Liver (tissue), 9 donors: Measurements from ENCODE around the gene DOCK9. TPM values are rescaled to one million over a fixed set of nuclear protein-coding genes. Genes with fewer than 3 reads are reported as not detected.

Experiments
- DNase-seq: peaks from one replicate; pipeline ENCODE4 v3.0.0-alpha.2; 2017; ENCODE audit warnings: low spot score
- H3K27ac ChIP-seq, 2 donors: one replicate each; pipeline ENCODE4 v1.7.0; 2013; ENCODE audit warnings: inconsistent platforms in 2 of 2, low read length in 2 of 2, control low read depth in 1 of 2, low read depth in 1 of 2, mild to moderate bottlenecking in 1 of 2
- H3K27me3 ChIP-seq, 4 donors: one replicate each; pipeline versions ENCODE4 v1.6.1 to v1.7.0; 2013; ENCODE audit warnings: low read length in 3 of 4, inconsistent platforms in 1 of 4, mild to moderate bottlenecking in 1 of 4, moderate library complexity in 1 of 4; ENCODE audit not compliant: control insufficient read depth in 4 of 4, insufficient read depth in 4 of 4
- H3K36me3 ChIP-seq, 4 donors: one replicate each; pipeline versions ENCODE4 v1.6.1 to v1.7.0; 2013; ENCODE audit warnings: low read length in 3 of 4, mild to moderate bottlenecking in 3 of 4, low read depth in 1 of 4, moderate library complexity in 1 of 4; ENCODE audit not compliant: control insufficient read depth in 4 of 4, insufficient read depth in 3 of 4
- H3K4me1 ChIP-seq, 4 donors: one replicate each; pipeline versions ENCODE4 v1.6.1 to v1.7.0; 2013; ENCODE audit warnings: low read length in 3 of 4, mild to moderate bottlenecking in 3 of 4, moderate library complexity in 1 of 4; ENCODE audit not compliant: control insufficient read depth in 4 of 4, insufficient read depth in 4 of 4
- H3K4me3 ChIP-seq, 3 donors: one replicate each; pipeline versions ENCODE4 v1.6.1 to v1.7.0; 2013; ENCODE audit warnings: low read length in 3 of 3, control low read depth in 1 of 3, low read depth in 1 of 3, mild to moderate bottlenecking in 1 of 3
- H3K9ac ChIP-seq, 2 donors: one replicate each; pipeline ENCODE4 v1.7.0; 2013; ENCODE audit warnings: low read length in 2 of 2, mild to moderate bottlenecking in 2 of 2, moderate library complexity in 2 of 2, control low read depth in 1 of 2, low read depth in 1 of 2
- H3K9me3 ChIP-seq, 4 donors: one replicate each; pipeline versions ENCODE4 v1.6.1 to v1.7.0; 2013; ENCODE audit warnings: low read length in 3 of 4; ENCODE audit not compliant: control insufficient read depth in 4 of 4
- EGR1 ChIP-seq, 2 donors: IDR thresholded peaks; 2 replicates each; pipeline ENCODE4 v1.6.1; 2016 to 2018; ENCODE audit warnings: antibody characterized with exemption in 2 of 2, low read depth in 2 of 2
- FOXA1 ChIP-seq: IDR thresholded peaks from 2 replicates; pipeline ENCODE4 v1.6.1; 2016; ENCODE audit warnings: antibody characterized with exemption
- FOXA2 ChIP-seq: IDR thresholded peaks from 2 replicates; pipeline ENCODE4 v1.6.1; 2016; ENCODE audit warnings: antibody characterized with exemption
- GABPA ChIP-seq, 2 donors: IDR thresholded peaks in 1 of 2; conservative IDR thresholded peaks in 1 of 2; 2 replicates each; pipeline ENCODE4 v1.6.1; 2016; ENCODE audit warnings: antibody characterized with exemption in 2 of 2, mild to moderate bottlenecking in 1 of 2, moderate library complexity in 1 of 2
- NR2F2 ChIP-seq: IDR thresholded peaks from 2 replicates; pipeline ENCODE4 v1.6.1; 2016; ENCODE audit warnings: antibody characterized with exemption
- RAD21 ChIP-seq, 2 donors: IDR thresholded peaks; 2 replicates each; pipeline ENCODE4 v1.6.1; 2016; ENCODE audit warnings: antibody characterized with exemption in 2 of 2, mild to moderate bottlenecking in 2 of 2
- RXRA ChIP-seq, 2 donors: IDR thresholded peaks; 2 replicates each; pipeline ENCODE4 v1.6.1; 2017 to 2018; ENCODE audit warnings: antibody characterized with exemption in 2 of 2, mild to moderate bottlenecking in 1 of 2
- SP1 ChIP-seq: IDR thresholded peaks from 2 replicates; pipeline ENCODE4 v1.6.1; 2018; ENCODE audit warnings: antibody characterized with exemption, mild to moderate bottlenecking
- WGBS: extraction: QIAGEN DNeasy Blood & Tissue Kit; methylation state at CpG from one replicate; pipeline ENCODE4 v1.1.7; 2013; 5-methylcytosine and 5-hydroxymethylcytosine counted together
- polyA plus RNA-seq, 2 donors: library from polyadenylated mRNA; stranded (reverse) in 1 of 2; unstranded in 1 of 2; fragments of 200-250 nt in 1 of 2; fragments of >200 nt in 1 of 2; fragmentation: Nextera tagmentation in 1 of 2; extraction: Ambion mirVana in 1 of 2; gene quantifications; one replicate each; pipeline versions ENCODE4 v1.2.1 to v1.2.3, GENCODE V29; 2013 to 2015
- total RNA-seq, 2 donors: library from RNA; depleted of rRNA; stranded (reverse); fragments of >200 nt; gene quantifications; one replicate each; pipeline ENCODE4 v1.2.3, GENCODE V29; 2014
- TF ChIP-seq, protein P1 (sequence below): fragments of 150-350 bp; IDR thresholded peaks from 2 replicates; pipeline ENCODE4 v1.5.1; 2017; ENCODE audit warnings: improper control_type of control experiment, low read depth, low read length; ENCODE audit not compliant: missing input control
- TF ChIP-seq, protein P2 (sequence below): IDR thresholded peaks from 2 replicates; pipeline ENCODE4 v1.6.1; 2016; ENCODE audit warnings: antibody characterized with exemption
- TF ChIP-seq, protein P3 (sequence below): IDR thresholded peaks from 2 replicates; pipeline ENCODE4 v1.6.1; 2016; ENCODE audit warnings: antibody characterized with exemption
- TF ChIP-seq, protein P4 (sequence below): IDR thresholded peaks from 2 replicates; pipeline ENCODE4 v1.6.1; 2016; ENCODE audit warnings: antibody characterized with exemption, mild to moderate bottlenecking
- donor health status: healthy.
- donor health status: healthy.
- donor health status: healthy.
- donor health status: healthy.
- donor health status: healthy.

The DOCK9 gene
- total and polyA plus RNA-seq, 4 donors = 5.4 to 31.3 (median 10.6) TPM

DNA sequence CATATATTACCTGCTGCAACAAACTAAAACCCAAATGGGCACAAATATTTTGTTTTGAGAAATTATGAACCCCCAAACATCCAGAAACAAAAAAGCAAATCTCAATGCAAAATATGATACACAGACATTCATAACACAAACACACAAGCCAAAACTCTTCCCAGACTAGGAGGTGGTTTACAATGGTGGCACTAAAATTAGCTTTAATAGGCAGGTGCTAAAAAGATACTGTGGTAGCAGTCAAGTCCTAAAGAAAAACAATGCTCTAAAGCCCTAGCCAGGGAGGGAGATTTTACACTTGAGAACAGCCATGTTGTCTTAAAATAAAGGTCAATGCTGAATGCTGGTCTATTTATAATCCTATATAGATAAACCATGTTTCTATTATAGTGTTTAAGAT is 65.0 kb downstream of the DOCK9 start:
- DNase-seq = no peak
- no peak overlapping the region for H3K9ac ChIP-seq
- H3K36me3 ChIP-seq = peaks cover 0 to 2% (median 1%) of the 10 kb centered on the region in 4 donors
- no peaks in the 10 kb centered on the region for H3K9me3 ChIP-seq
- TF ChIP-seq FOXA2 (no peak), GABPA (IDR thresholded peaks at IDR 0.05 in 1 of 2, conservative IDR thresholded peaks at IDR 0.05 in 1 of 2) (no peak), RAD21 (IDR thresholded peaks at IDR 0.05) (no peak), NR2F2 (no peak), FOXA1 (no peak), SP1 (no peak), EGR1 (IDR thresholded peaks at IDR 0.05; ENCODE audit: low read depth in 2 of 2) (no peak)
- TF ChIP-seq, protein P1, sequence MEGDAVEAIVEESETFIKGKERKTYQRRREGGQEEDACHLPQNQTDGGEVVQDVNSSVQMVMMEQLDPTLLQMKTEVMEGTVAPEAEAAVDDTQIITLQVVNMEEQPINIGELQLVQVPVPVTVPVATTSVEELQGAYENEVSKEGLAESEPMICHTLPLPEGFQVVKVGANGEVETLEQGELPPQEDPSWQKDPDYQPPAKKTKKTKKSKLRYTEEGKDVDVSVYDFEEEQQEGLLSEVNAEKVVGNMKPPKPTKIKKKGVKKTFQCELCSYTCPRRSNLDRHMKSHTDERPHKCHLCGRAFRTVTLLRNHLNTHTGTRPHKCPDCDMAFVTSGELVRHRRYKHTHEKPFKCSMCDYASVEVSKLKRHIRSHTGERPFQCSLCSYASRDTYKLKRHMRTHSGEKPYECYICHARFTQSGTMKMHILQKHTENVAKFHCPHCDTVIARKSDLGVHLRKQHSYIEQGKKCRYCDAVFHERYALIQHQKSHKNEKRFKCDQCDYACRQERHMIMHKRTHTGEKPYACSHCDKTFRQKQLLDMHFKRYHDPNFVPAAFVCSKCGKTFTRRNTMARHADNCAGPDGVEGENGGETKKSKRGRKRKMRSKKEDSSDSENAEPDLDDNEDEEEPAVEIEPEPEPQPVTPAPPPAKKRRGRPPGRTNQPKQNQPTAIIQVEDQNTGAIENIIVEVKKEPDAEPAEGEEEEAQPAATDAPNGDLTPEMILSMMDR = no peak
- TF ChIP-seq, protein P2, sequence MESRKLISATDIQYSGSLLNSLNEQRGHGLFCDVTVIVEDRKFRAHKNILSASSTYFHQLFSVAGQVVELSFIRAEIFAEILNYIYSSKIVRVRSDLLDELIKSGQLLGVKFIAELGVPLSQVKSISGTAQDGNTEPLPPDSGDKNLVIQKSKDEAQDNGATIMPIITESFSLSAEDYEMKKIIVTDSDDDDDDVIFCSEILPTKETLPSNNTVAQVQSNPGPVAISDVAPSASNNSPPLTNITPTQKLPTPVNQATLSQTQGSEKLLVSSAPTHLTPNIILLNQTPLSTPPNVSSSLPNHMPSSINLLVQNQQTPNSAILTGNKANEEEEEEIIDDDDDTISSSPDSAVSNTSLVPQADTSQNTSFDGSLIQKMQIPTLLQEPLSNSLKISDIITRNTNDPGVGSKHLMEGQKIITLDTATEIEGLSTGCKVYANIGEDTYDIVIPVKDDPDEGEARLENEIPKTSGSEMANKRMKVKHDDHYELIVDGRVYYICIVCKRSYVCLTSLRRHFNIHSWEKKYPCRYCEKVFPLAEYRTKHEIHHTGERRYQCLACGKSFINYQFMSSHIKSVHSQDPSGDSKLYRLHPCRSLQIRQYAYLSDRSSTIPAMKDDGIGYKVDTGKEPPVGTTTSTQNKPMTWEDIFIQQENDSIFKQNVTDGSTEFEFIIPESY = no peak
- TF ChIP-seq, protein P3, sequence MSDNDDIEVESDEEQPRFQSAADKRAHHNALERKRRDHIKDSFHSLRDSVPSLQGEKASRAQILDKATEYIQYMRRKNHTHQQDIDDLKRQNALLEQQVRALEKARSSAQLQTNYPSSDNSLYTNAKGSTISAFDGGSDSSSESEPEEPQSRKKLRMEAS = no peak
- H3K27me3 ChIP-seq = no peaks in the 10 kb centered on the region
- H3K4me1 ChIP-seq = no peaks in the 10 kb centered on the region
- no peak overlapping the region for H3K27ac ChIP-seq
- H3K4me3 ChIP-seq = no peak overlapping the region

GRCh38 chr13:98910501-98910951 is 67.3 kb downstream of the DOCK9 start:
- no peaks in the 10 kb centered on the region for H3K27me3 ChIP-seq
- H3K9ac ChIP-seq = no peak overlapping the region
- no peaks in the 10 kb centered on the region for H3K9me3 ChIP-seq
- 65% methylated on average over 2 of the region's 2 CpGs for WGBS
- no peaks in the 10 kb centered on the region for H3K4me1 ChIP-seq
- DNase-seq = no peak
- no peak overlapping the region for H3K27ac ChIP-seq
- TF ChIP-seq, protein P4, sequence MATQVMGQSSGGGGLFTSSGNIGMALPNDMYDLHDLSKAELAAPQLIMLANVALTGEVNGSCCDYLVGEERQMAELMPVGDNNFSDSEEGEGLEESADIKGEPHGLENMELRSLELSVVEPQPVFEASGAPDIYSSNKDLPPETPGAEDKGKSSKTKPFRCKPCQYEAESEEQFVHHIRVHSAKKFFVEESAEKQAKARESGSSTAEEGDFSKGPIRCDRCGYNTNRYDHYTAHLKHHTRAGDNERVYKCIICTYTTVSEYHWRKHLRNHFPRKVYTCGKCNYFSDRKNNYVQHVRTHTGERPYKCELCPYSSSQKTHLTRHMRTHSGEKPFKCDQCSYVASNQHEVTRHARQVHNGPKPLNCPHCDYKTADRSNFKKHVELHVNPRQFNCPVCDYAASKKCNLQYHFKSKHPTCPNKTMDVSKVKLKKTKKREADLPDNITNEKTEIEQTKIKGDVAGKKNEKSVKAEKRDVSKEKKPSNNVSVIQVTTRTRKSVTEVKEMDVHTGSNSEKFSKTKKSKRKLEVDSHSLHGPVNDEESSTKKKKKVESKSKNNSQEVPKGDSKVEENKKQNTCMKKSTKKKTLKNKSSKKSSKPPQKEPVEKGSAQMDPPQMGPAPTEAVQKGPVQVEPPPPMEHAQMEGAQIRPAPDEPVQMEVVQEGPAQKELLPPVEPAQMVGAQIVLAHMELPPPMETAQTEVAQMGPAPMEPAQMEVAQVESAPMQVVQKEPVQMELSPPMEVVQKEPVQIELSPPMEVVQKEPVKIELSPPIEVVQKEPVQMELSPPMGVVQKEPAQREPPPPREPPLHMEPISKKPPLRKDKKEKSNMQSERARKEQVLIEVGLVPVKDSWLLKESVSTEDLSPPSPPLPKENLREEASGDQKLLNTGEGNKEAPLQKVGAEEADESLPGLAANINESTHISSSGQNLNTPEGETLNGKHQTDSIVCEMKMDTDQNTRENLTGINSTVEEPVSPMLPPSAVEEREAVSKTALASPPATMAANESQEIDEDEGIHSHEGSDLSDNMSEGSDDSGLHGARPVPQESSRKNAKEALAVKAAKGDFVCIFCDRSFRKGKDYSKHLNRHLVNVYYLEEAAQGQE = no peak
- TF ChIP-seq EGR1 (IDR thresholded peaks at IDR 0.05; ENCODE audit: low read depth in 2 of 2) (no peak), GABPA (IDR thresholded peaks at IDR 0.05 in 1 of 2, conservative IDR thresholded peaks at IDR 0.05 in 1 of 2) (peak in 1 of 2 donors; percentile 16), SP1 (peak; percentile 44), RXRA (IDR thresholded peaks at IDR 0.05) (peak; percentile 41 to 52), NR2F2 (peak; percentile 96)
- no peak overlapping the region for H3K4me3 ChIP-seq
- H3K36me3 ChIP-seq = peaks cover 0 to 2% (median 1%) of the 10 kb centered on the region in 4 donors
